Transverse colon (tissue), 4 donors: ENCODE data around the gene INPP5K. TPM values are rescaled to one million over a fixed set of nuclear protein-coding genes. Genes with fewer than 3 reads are reported as not detected.
"Not testable (repeated sequence)": the region's sequence is repeated elsewhere in the genome, so short reads cannot be mapped to it uniquely, and the experiment has no call there.

Source experiments
- DNase-seq: peaks from one replicate; pipeline ENCODE4 v3.0.0-alpha.2; 2019
- H3K27ac ChIP-seq, 4 donors: fragments of 200-600 bp; sonication (generic); 2 replicates each; pipeline ENCODE4 v1.5.1; 2016 to 2018; ENCODE audit warnings: inconsistent platforms in 4 of 4
- H3K27me3 ChIP-seq: fragments of 200-600 bp; sonication (generic); 2 replicates; pipeline ENCODE4 v1.5.1; 2017; ENCODE audit warnings: inconsistent platforms
- H3K36me3 ChIP-seq, 4 donors: fragments of 200-600 bp; sonication (generic); 2 replicates each; pipeline ENCODE4 v1.5.1; 2017 to 2019; ENCODE audit warnings: inconsistent platforms in 4 of 4
- H3K4me1 ChIP-seq, 4 donors: fragments of 200-600 bp; sonication (generic); 2 replicates each; pipeline ENCODE4 v1.5.1; 2017 to 2020; ENCODE audit warnings: inconsistent platforms in 4 of 4
- H3K4me3 ChIP-seq, 4 donors: fragments of 200-600 bp; sonication (generic); 1 replicate in 1 of 4; 2 replicates in 3 of 4; pipeline versions ENCODE4 v1.5.1 to v1.6.1; 2017 to 2019; ENCODE audit warnings: inconsistent platforms in 4 of 4
- H3K9me3 ChIP-seq, 2 donors: fragments of 200-600 bp; sonication (generic); 2 replicates each; pipeline ENCODE4 v1.5.1; 2017 to 2019; ENCODE audit warnings: inconsistent platforms in 2 of 2
- CTCF ChIP-seq, 5 experiments: fragments of 200-600 bp in 3 of 5; fragments of 450-650 bp in 2 of 5; sonication (generic) in 3 of 5; IDR thresholded peaks; 1 replicate in 2 of 5; 2 replicates in 3 of 5; pipeline ENCODE4 v1.5.1; 2016 to 2017; ENCODE audit warnings: antibody characterized with exemption in 5 of 5, inconsistent platforms in 3 of 5, mild to moderate bottlenecking in 2 of 5, moderate library complexity in 1 of 5
- EP300 ChIP-seq: sonication (generic); formaldehyde crosslinking; IDR thresholded peaks from one replicate; pipeline ENCODE4 v1.6.1; 2017; ENCODE audit warnings: antibody characterized with exemption, low read depth
- POLR2A ChIP-seq: fragments of 450-650 bp; IDR thresholded peaks from one replicate; pipeline ENCODE4 v1.6.1; 2016; ENCODE audit warnings: antibody characterized with exemption, mild to moderate bottlenecking, moderate library complexity
- POLR2AphosphoS5 ChIP-seq, 3 donors: sonication (generic); formaldehyde crosslinking; IDR thresholded peaks; one replicate each; pipeline ENCODE4 v1.6.1; 2016; ENCODE audit warnings: antibody characterized with exemption in 3 of 3
- WGBS, 2 donors: methylation state at CpG; one replicate each; pipeline ENCODE4 v1.1.5; 2018; ENCODE audit warnings: low coverage in 1 of 2; 5-methylcytosine and 5-hydroxymethylcytosine counted together
- in situ Hi-C, 4 donors: fragments of 200-750 bp; cut with MboI; loops; one replicate each; pipeline versions ENCODE4 v1.15.0 to v1.15.1; 2017; ENCODE audit warnings: low sequenced_read_pairs in 3 of 4, low pct_ligation_motif_present in 1 of 4, low pct_unique_long_range_greater_than_20kb in 1 of 4
- intact Hi-C: fragments of 100-400 bp; cut with DNase I; formaldehyde crosslinking; loops from one replicate; pipeline ENCODE4 v1.15.1; 2023; ENCODE audit warnings: low total_unique reads
- total RNA-seq, 4 donors: library from RNA; depleted of rRNA; stranded (reverse); fragments of >200 nt; gene quantifications; one replicate each; pipeline ENCODE4 v1.1.0, GENCODE V29; 2016

Gene INPP5K
- total RNA-seq, 4 donors from 2014 or later = 10.9 to 114 (median 81.9) TPM

DNA sequence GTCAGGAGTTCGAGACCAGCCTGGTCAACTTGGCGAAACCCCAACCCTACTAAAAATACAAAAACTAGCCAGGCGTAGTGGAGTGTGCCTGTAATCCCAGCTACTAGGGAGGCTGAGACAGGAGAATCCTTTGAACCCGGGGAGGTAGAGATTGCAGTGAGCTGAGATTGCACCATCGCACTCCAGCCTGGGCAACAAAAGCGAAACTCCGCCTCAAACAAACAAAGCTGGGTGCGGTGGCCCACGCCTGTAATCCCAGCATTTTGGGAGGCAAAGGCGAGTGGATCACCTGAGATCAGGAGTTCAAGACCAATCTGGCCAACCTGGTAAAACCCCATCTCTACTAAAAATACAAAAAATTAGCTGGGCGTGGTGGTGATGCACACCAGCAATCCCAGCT, 62.7 kb downstream of the INPP5K start:
- intact Hi-C loops = loop anchor here (2.0 kb wide), 1 partner anchor 53 kb away; the partner anchor contains the start of gene YWHAE
- peak in 1 of 3 donors; percentile 25 for TF ChIP-seq POLR2AphosphoS5 (IDR thresholded peaks at IDR 0.05)
- H3K4me3 ChIP-seq, H3K27me3 ChIP-seq, H3K36me3 ChIP-seq, H3K9me3 ChIP-seq, in situ Hi-C loops: not testable (repeated sequence)
- Histone ChIP-seq H3K27ac (peak overlapping the region; percentile 97 to 99 (median 98)), H3K4me1 (peaks cover 20 to 74% (median 45%) of the 10 kb centered on the region in 4 donors)
- 62 to 100% methylated on average over 1 to 11 of the region's 11 CpGs for WGBS, 2 donors
- DNase-seq = peak; percentile 71

DNA sequence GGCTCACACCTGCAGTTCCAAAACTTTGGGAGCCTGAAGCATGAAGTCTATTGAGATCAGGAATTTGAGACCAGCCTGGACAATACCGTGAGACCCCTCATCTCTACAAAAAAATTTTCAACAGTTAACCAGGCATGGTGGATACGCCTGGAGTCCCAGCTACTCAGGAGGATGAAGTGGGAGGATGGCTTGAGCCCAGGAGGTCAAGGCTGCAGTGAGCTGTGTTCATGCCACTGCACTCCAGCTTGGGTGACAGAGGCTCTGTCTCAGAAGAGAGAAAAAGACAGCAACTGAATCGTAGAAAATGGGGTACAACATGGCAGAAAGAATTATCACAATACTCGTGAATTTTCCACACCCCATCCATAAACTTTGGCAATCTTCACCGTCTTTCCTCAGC, 63.6 kb downstream of the INPP5K start:
- Histone ChIP-seq H3K4me3 (no peak overlapping the region), H3K36me3 (no peaks in the 10 kb centered on the region), H3K4me1 (peaks cover 20 to 79% (median 51%) of the 10 kb centered on the region in 4 donors), H3K27me3 (no peaks in the 10 kb centered on the region), H3K27ac (peak overlapping the region; percentile 97 to 99 (median 98)), H3K9me3 (no peaks in the 10 kb centered on the region)
- TF ChIP-seq POLR2AphosphoS5 (IDR thresholded peaks at IDR 0.05) (no peak), EP300 (no peak), POLR2A (no peak), CTCF (IDR thresholded peaks at IDR 0.05) (no peak)
- DNase-seq = no peak
- 59 to 60% methylated on average over 5 of the region's 5 CpGs for WGBS, 2 donors
- intact Hi-C loops = no loop called here
- in situ Hi-C loops = no loop called here

GRCh38 chr17:1450261-1450660, 66.2 kb downstream of the INPP5K start:
- intact Hi-C loops, H3K9me3 ChIP-seq, DNase-seq, in situ Hi-C loops, H3K27me3 ChIP-seq, H3K4me3 ChIP-seq, H3K36me3 ChIP-seq: not testable (repeated sequence)
- 95 to 100% methylated on average over 3 to 21 of the region's 21 CpGs for WGBS, 2 donors
- Histone ChIP-seq H3K4me1 (peaks cover 20 to 74% (median 53%) of the 10 kb centered on the region in 4 donors), H3K27ac (peak overlapping the region in 3 of 4 donors; percentile 10 to 67 (median 31))

DNA sequence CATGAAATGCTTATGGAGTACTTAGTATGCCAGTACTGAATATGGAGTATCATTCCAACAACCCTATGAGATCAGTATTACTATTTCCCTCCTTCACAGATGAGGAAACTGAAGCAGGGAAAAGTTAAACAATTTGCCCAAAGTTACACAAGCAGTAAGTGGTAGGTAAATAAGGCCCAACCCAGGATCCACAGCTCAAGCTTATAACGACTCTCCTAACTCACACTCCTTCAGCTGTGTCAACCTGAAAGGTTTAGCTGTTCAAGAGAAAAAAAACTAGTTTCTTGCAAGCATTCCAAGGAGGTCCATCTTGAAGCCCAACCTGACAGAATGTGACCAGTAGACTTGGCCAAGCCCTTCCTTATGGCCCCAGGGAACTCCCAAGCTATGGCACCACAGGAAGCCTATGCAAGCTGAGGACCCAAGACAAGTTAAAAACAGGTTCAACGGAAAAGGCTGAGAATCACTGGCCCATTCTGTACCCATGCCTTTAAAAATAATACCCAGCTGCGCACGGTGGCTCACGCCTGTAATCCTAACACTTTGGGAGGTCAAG, 66.9 kb downstream of the INPP5K start:
- H3K4me1 ChIP-seq = peaks cover 16 to 68% (median 47%) of the 10 kb centered on the region in 4 donors

More for the DNA sequence above, 66.9 kb downstream of the INPP5K start:
- 83% methylated on average over 5 of the region's 5 CpGs; no CpG with 5 or more reads in 1 of the 2 donors for WGBS, 2 donors
- H3K27ac ChIP-seq = peak overlapping the region; percentile 6 to 67 (median 20)
- no peak for DNase-seq
- no peaks in the 10 kb centered on the region for H3K27me3 ChIP-seq
- intact Hi-C loops (loop anchor here (10.0 kb wide), 1 partner anchor 175 kb away; the partner anchor contains the start of genes BHLHA9 and TRARG1), in situ Hi-C loops (loop anchor here in 1 of 4 donors (10.0 kb wide), 1 partner anchor 75 kb away; no protein-coding TSS in a partner anchor)
- TF ChIP-seq EP300 (no peak), POLR2AphosphoS5 (IDR thresholded peaks at IDR 0.05) (no peak), CTCF (IDR thresholded peaks at IDR 0.05) (no peak), POLR2A (no peak)
- H3K36me3 ChIP-seq = no peaks in the 10 kb centered on the region
- no peaks in the 10 kb centered on the region for H3K9me3 ChIP-seq
- no peak overlapping the region for H3K4me3 ChIP-seq
